ENCODE results near the gene PIGU. TPM values are rescaled to one million over a fixed set of nuclear protein-coding genes. Genes with fewer than 3 reads are reported as not detected.

PIGU gene
- total and polyA plus RNA-seq, 9 of the 15 experiments (the other 6 are each of a cell fraction or from before 2014, with no cell fraction given) = 6.5 to 100 (median 28.1) TPM

GRCh38 chr20:34535301-34535840 is 141.5 kb downstream of the PIGU start:
- BruUV-seq (replicated peaks) = no TSS peak
- intact Hi-C loops (cut with micrococcal nuclease) = loop anchor here (5.0 kb wide), 3 partner anchors 232 to 343 kb away; no protein-coding TSS in a partner anchor
- no peak for FAIRE-seq

GRCh38 chr20:34534391-34535165 is 142.3 kb downstream of the PIGU start:
- CTCF ChIA-PET (ENCODE audit: low intra/inter-chr PET ratio) = no interaction called here
- no peak overlapping the region for H3K4me2 ChIP-seq (ENCODE audit: insufficient read depth, low read length)
- peaks cover 0 to 3% of the 10 kb centered on the region in 2 experiments; a peak in 1 of 5 replicates for H3K4me1 ChIP-seq (replicated peaks in 1 of 2; ENCODE audit: control insufficient read depth in 2 of 2, insufficient read depth in 2 of 2, low read length in 2 of 2)
- peak overlapping the region in 1 of 2 experiments; percentile 14; a peak in 1 of 4 replicates for H3K9ac ChIP-seq (ENCODE audit: insufficient read depth in 1 of 2, low read depth in 2 of 2, low read length in 2 of 2)
- no TSS peak for BruUV-seq (replicated peaks)
- H3K27me3 ChIP-seq (ENCODE audit: control insufficient read depth in 2 of 2, insufficient read depth in 2 of 2, low read length in 2 of 2) = no peaks in the 10 kb centered on the region
- FAIRE-seq (no peak), ATAC-seq (no peak), DNase-seq (ENCODE audit: extremely low read depth in 1 of 4, low spot score in 3 of 4) (no peak)
- 90% methylated on average over 15 of the region's 15 CpGs for WGBS (ENCODE audit: insufficient coverage, low coverage, missing lambda C conversion rate)
- no peaks in the 10 kb centered on the region; the same call in 1 of the 2 replicates for H3K9me3 ChIP-seq (replicated peaks; ENCODE audit: control insufficient read depth, insufficient read depth, low read depth, low read length)
- POLR2A ChIA-PET = interaction anchor here (0.9 to 1.2 kb wide), 2 partner anchors 10 to 18 kb away, joined by 3 read pairs; partner anchors contain the start of gene DYNLRB1
- in situ Hi-C loops (cut with MboI) = loop anchor here (10.0 kb wide), 1 partner anchor 170 kb away; the partner anchor contains the start of gene TP53INP2
- H3K4me3 ChIP-seq = no peak overlapping the region
- intact Hi-C loops (cut with micrococcal nuclease) = loop anchor here (5.0 kb wide), 3 partner anchors 233 to 342 kb away; no protein-coding TSS in a partner anchor
- H3K36me3 ChIP-seq (ENCODE audit: control insufficient read depth, insufficient read depth, low read length) = peaks cover 70% of the 10 kb centered on the region
- H4K20me1 ChIP-seq (replicated peaks; ENCODE audit: control insufficient read depth, insufficient read depth, low read length) = peaks cover 3% of the 10 kb centered on the region; the same call in 1 of the 2 replicates
- H3K79me2 ChIP-seq (ENCODE audit: control insufficient read depth, insufficient read depth, low read length) = peaks cover 4% of the 10 kb centered on the region; the same call in 1 of the 3 replicates
- H3K9me1 ChIP-seq (ENCODE audit: control insufficient read depth, insufficient read depth, low read length) = no peaks in the 10 kb centered on the region
- H3K27ac ChIP-seq (ENCODE audit: extremely low read depth, low read depth, low read length) = no peak overlapping the region
- no peak overlapping the region for H2AFZ ChIP-seq (ENCODE audit: low read depth, low read length)
- no peak for TF ChIP-seq ZNF561 (CRISPR knock-in tag; conservative IDR thresholded peaks at IDR 0.05)
- no peak for TF ChIP-seq ZFX (CRISPR knock-in tag; IDR thresholded peaks at IDR 0.05)
- TF ChIP-seq SNAPC5 (CRISPR knock-in tag; IDR thresholded peaks at IDR 0.05) = no peak
- TF ChIP-seq ZNF592 (IDR thresholded peaks at IDR 0.05) = no peak
- TF ChIP-seq ZBTB7A (IDR thresholded peaks at IDR 0.05; ENCODE audit: borderline replicate concordance, control insufficient read depth, low read depth, low read length) = no peak
- no peak for TF ChIP-seq BRD4 (IDR thresholded peaks at IDR 0.05)
- TF ChIP-seq ZNF253 (CRISPR knock-in tag; conservative IDR thresholded peaks at IDR 0.05) = no peak

More at GRCh38 chr20:34535301-34535840, 141.5 kb downstream of the PIGU start:
- Histone ChIP-seq H3K4me1 (replicated peaks in 1 of 2; ENCODE audit: control insufficient read depth in 2 of 2, insufficient read depth in 2 of 2, low read length in 2 of 2) (peaks cover 0 to 3% of the 10 kb centered on the region in 2 experiments; a peak in 1 of 5 replicates), H3K9me1 (ENCODE audit: control insufficient read depth, insufficient read depth, low read length) (no peaks in the 10 kb centered on the region), H3K4me2 (ENCODE audit: insufficient read depth, low read length) (no peak overlapping the region), H3K27me3 (ENCODE audit: control insufficient read depth in 2 of 2, insufficient read depth in 2 of 2, low read length in 2 of 2) (no peaks in the 10 kb centered on the region), H3K4me3 (no peak overlapping the region), H3K27ac (ENCODE audit: extremely low read depth, low read depth, low read length) (no peak overlapping the region), H3K9ac (ENCODE audit: insufficient read depth in 1 of 2, low read depth in 2 of 2, low read length in 2 of 2) (no peak overlapping the region), H3K9me3 (replicated peaks; ENCODE audit: control insufficient read depth, insufficient read depth, low read depth, low read length) (no peaks in the 10 kb centered on the region; the same call in 1 of the 2 replicates), H3K36me3 (ENCODE audit: control insufficient read depth, insufficient read depth, low read length) (peaks cover 71% of the 10 kb centered on the region), H3K79me2 (ENCODE audit: control insufficient read depth, insufficient read depth, low read length) (peaks cover 4% of the 10 kb centered on the region; the same call in 1 of the 3 replicates), H4K20me1 (replicated peaks; ENCODE audit: control insufficient read depth, insufficient read depth, low read length) (peaks cover 3% of the 10 kb centered on the region; the same call in 1 of the 2 replicates), H2AFZ (ENCODE audit: low read depth, low read length) (no peak overlapping the region)
- ATAC-seq = no peak
- no peak for DNase-seq (ENCODE audit: extremely low read depth in 1 of 4, low spot score in 3 of 4)
- 88% methylated on average over 15 of the region's 15 CpGs for WGBS (ENCODE audit: insufficient coverage, low coverage, missing lambda C conversion rate)
- in situ Hi-C loops (cut with MboI) = loop anchor here (10.0 kb wide), 1 partner anchor 169 kb away; the partner anchor contains the start of gene TP53INP2
- TF ChIP-seq PYGO2 (tag; IDR thresholded peaks at IDR 0.05) = no peak
- TF ChIP-seq BDP1 (IDR thresholded peaks at IDR 0.05; ENCODE audit: insufficient read depth, insufficient read length) = no peak
- TF ChIP-seq ZNF778 (CRISPR knock-in tag; IDR thresholded peaks at IDR 0.05) = no peak
- CTCF ChIA-PET (ENCODE audit: low intra/inter-chr PET ratio) = no interaction called here
- POLR2A ChIA-PET = interaction anchor here (0.9 kb wide), 1 partner anchor 9 kb away, joined by 3 read pairs; no protein-coding TSS in a partner anchor

All from K562 (cell line).